HG03064 (cell line): ENCODE results near the gene PRKRIP1.
"Not testable (repeated sequence)": the region's sequence is repeated elsewhere in the genome, so short reads cannot be mapped to it uniquely, and the experiment has no call there.

Source experiments
- ATAC-seq: cut with Tn5 transposase; IDR thresholded peaks from one replicate; pipeline ENCODE4 v1.9.1; 2021; ENCODE audit warnings: low read depth; ENCODE audit not compliant: unreplicated experiment

PRKRIP1 gene

GRCh38 chr7:102474736-102475435, 78.7 kb downstream of the PRKRIP1 start:
- ATAC-seq, result not testable (repeated sequence)
